ENCODE data around the gene HPS4. TPM values are rescaled to one million over a fixed set of nuclear protein-coding genes. Genes with fewer than 3 reads are reported as not detected.

The HPS4 gene
- total RNA-seq, 1 experiment from 2014 or later: 35.4 TPM

- TF ChIP-seq ZBTB33 (IDR thresholded peaks at IDR 0.05; ENCODE audit: extremely low read depth, insufficient replicate concordance, low read length): peak; percentile 83
- TF ChIP-seq REST (IDR thresholded peaks at IDR 0.05; ENCODE audit: low read depth): no peak
- no peak for TF ChIP-seq CEBPB (IDR thresholded peaks at IDR 0.05; ENCODE audit: low read depth)
Measured at GRCh38 chr22:26512149-26512793, 28.7 kb upstream of the HPS4 start, which contains the start of gene TFIP11 (continued).

GRCh38 chr22:26508148-26508547 lies 24.6 kb upstream of the HPS4 start:
- ATAC-seq: no peak
- H3K9me3 ChIP-seq (ENCODE audit: control insufficient read depth in 1 of 2, insufficient read depth in 1 of 2, low read depth in 1 of 2, low read length in 2 of 2): no peaks in the 10 kb centered on the region
- TF ChIP-seq YY1 (IDR thresholded peaks at IDR 0.05; ENCODE audit: extremely low read depth, insufficient replicate concordance, low read depth, low read length): no peak
- no peak for TF ChIP-seq SP1 (IDR thresholded peaks at IDR 0.05; ENCODE audit: low read depth)
- TF ChIP-seq SIN3A (IDR thresholded peaks at IDR 0.05; ENCODE audit: low read depth): no peak
- TF ChIP-seq JUND (IDR thresholded peaks at IDR 0.05): no peak
- no peak for TF ChIP-seq SRF (IDR thresholded peaks at IDR 0.05; ENCODE audit: low read depth)
- TF ChIP-seq CEBPB (IDR thresholded peaks at IDR 0.05; ENCODE audit: low read depth): no peak
- no peak for TF ChIP-seq EGR1 (IDR thresholded peaks at IDR 0.05; ENCODE audit: low read depth)
- no peak for TF ChIP-seq CBX3 (IDR thresholded peaks at IDR 0.05; ENCODE audit: low read depth)
- TF ChIP-seq TCF7L2 (IDR thresholded peaks at IDR 0.05; ENCODE audit: borderline replicate concordance, extremely low read depth, insufficient read depth, insufficient read length): no peak
- no peak for TF ChIP-seq ZNF274 (IDR thresholded peaks at IDR 0.05; ENCODE audit: low read depth, low read length)
- no peak for TF ChIP-seq ZBTB33 (IDR thresholded peaks at IDR 0.05; ENCODE audit: extremely low read depth, insufficient replicate concordance, low read length)
- no peak for TF ChIP-seq POLR2AphosphoS5 (IDR thresholded peaks at IDR 0.05; ENCODE audit: low read depth, low read length)
- no peak overlapping the region for H2AFZ ChIP-seq (ENCODE audit: low read depth, low read length, poor library complexity, severe bottlenecking)
- ChIA-PET RAD21 (ENCODE audit: low non-redundant PET in 1 of 2, low total read pairs in 2 of 2, uncharacterized antibody in 2 of 2, unreplicated experiment in 2 of 2) (no interaction called here), CTCF (no interaction called here), POLR2A (no interaction called here)
- intact Hi-C loops (cut with micrococcal nuclease): no loop called here
- H3K27me3 ChIP-seq (ENCODE audit: insufficient read depth, low read length): no peaks in the 10 kb centered on the region
- no peaks in the 10 kb centered on the region for H4K20me1 ChIP-seq (ENCODE audit: insufficient read depth)
- no peak overlapping the region for H3K9ac ChIP-seq (ENCODE audit: low read length)
- no peak overlapping the region for H3K4me3 ChIP-seq (replicated peaks in 1 of 2; ENCODE audit: low read depth in 1 of 2, low read length in 2 of 2)
- H3K79me2 ChIP-seq (ENCODE audit: insufficient read depth, low read length): peaks cover 32% of the 10 kb centered on the region
- BruUV-seq (replicated peaks): no TSS peak
- no peak for DNase-seq (ENCODE audit: low read depth, low spot score)
- H3K9me2 ChIP-seq (ENCODE audit: insufficient read depth): no peaks in the 10 kb centered on the region
- H3K4me2 ChIP-seq (ENCODE audit: low read length): no peak overlapping the region
- no peak overlapping the region for H3K27ac ChIP-seq (ENCODE audit: low read depth, low read length)
- H3K4me1 ChIP-seq (ENCODE audit: control insufficient read depth in 1 of 2, insufficient read depth in 2 of 2, low read length in 2 of 2): peaks cover 7 to 9% of the 10 kb centered on the region in 2 experiments; a peak in 3 of 4 replicates
- H3K36me3 ChIP-seq (ENCODE audit: control insufficient read depth in 1 of 2, insufficient read depth in 2 of 2, low read length in 2 of 2): peaks cover 34 to 56% of the 10 kb centered on the region in 2 experiments; a peak in 3 of 4 replicates
